HepG2 (cell line): Measurements from ENCODE around the gene LCAT. TPM values are rescaled to one million over a fixed set of nuclear protein-coding genes. Genes with fewer than 3 reads are reported as not detected.

Experiments used
- ATAC-seq: fragments of 200-7000 bp; cut with Tn5 transposase; 3 replicates; pipeline ENCODE4 v1.9.1; 2020; ENCODE audit warnings: mild to moderate bottlenecking, moderate library complexity
- BruUV-seq: library from RNA; stranded (reverse); fragments of 400-500 nt; replicated peaks from 2 replicates; lab custom pipeline; 2021; lab: Mats Ljungman, UMichigan
- CTCF ChIA-PET: fragments of 300-600 bp; formaldehyde crosslinking; extraction: SDS; loops from one replicate; lab custom pipeline; 2021; ENCODE audit warnings: low total read pairs, inconsistent platforms, low intra/inter-chr PET ratio; lab: Yijun Ruan, JAX
- POLR2A ChIA-PET: fragments of 350-600 bp; sonication (Branson Sonifier 250); formaldehyde crosslinking; loops from one replicate; lab custom pipeline; 2020; ENCODE audit warnings: antibody characterized with exemption, inconsistent platforms; lab: Yijun Ruan, JAX
- DNase-seq: peaks from one replicate; pipeline ENCODE4 v3.0.0-alpha.2; 2015; ENCODE audit warnings: low spot score
- FAIRE-seq: peaks from 3 replicates; lab custom pipeline; 2011; peaks lifted over from hg19 to GRCh38; lab: Jason Lieb, UNC
- H2AFZ ChIP-seq: one replicate; pipeline ENCODE4 v1.6.1; 2011; ENCODE audit warnings: low read length, inconsistent platforms
- H3K27ac ChIP-seq: fragments of 300-600 bp; 3 replicates; pipeline ENCODE4 v1.8.0; 2011; ENCODE audit warnings: mixed run types, mild to moderate bottlenecking, mixed read lengths, low read length, inconsistent platforms; ENCODE audit not compliant: insufficient read depth; ENCODE audit errors: extremely low read length
- H3K27me3 ChIP-seq, 2 experiments: fragments of 200-600 bp in 1 of 2; 2 replicates in 1 of 2; 3 replicates in 1 of 2; pipeline versions ENCODE4 v1.6.0 to v1.8.0; 2011; ENCODE audit warnings: low read length in 2 of 2, mild to moderate bottlenecking in 2 of 2, moderate library complexity in 2 of 2, inconsistent platforms in 1 of 2; ENCODE audit not compliant: insufficient read depth in 2 of 2, control insufficient read depth in 1 of 2
- H3K36me3 ChIP-seq, 2 experiments: fragments of 200-600 bp in 1 of 2; replicated peaks in 1 of 2; 2 replicates in 1 of 2; 3 replicates in 1 of 2; pipeline versions ENCODE4 v1.5.1 to v1.8.0; 2011; ENCODE audit warnings: low read length in 2 of 2, inconsistent platforms in 1 of 2; ENCODE audit not compliant: insufficient read depth in 2 of 2, control insufficient read depth in 1 of 2
- H3K4me1 ChIP-seq: 2 replicates; pipeline ENCODE4 v1.5.1; 2012; ENCODE audit warnings: low read length, inconsistent platforms; ENCODE audit not compliant: insufficient read depth
- H3K4me2 ChIP-seq: 2 replicates; pipeline ENCODE4 v1.6.0; 2011; ENCODE audit warnings: low read depth, low read length, inconsistent platforms
- H3K4me3 ChIP-seq, 3 experiments: fragments of 200-600 bp in 1 of 3; sonication (generic), shearing (Covaris generic) in 1 of 3; replicated peaks in 1 of 3; 2 replicates each; pipeline ENCODE4 v1.5.1; 2011 to 2016; ENCODE audit warnings: low read length in 3 of 3, inconsistent platforms in 2 of 3, low read depth in 2 of 3, mild to moderate bottlenecking in 2 of 3, control low read depth in 1 of 3, mixed read lengths in 1 of 3; ENCODE audit not compliant: insufficient read depth in 1 of 3
- H3K79me2 ChIP-seq: one replicate; pipeline ENCODE4 v1.6.1; 2011; ENCODE audit warnings: low read length, inconsistent platforms; ENCODE audit not compliant: insufficient read depth
- H3K9ac ChIP-seq: 2 replicates; pipeline ENCODE4 v1.6.0; 2011; ENCODE audit warnings: mild to moderate bottlenecking, low read depth, low read length, inconsistent platforms; ENCODE audit not compliant: insufficient read depth
- H3K9me3 ChIP-seq: 2 replicates; pipeline ENCODE4 v1.5.1; 2012; ENCODE audit warnings: mild to moderate bottlenecking, low read length
- H4K20me1 ChIP-seq: 2 replicates; pipeline ENCODE4 v1.6.0; 2011; ENCODE audit warnings: inconsistent platforms, mild to moderate bottlenecking, low read length, moderate library complexity; ENCODE audit not compliant: insufficient read depth
- TEAD3 ChIP-seq: optimal IDR thresholded peaks from 2 replicates; pipeline ENCODE3; 2016; ENCODE audit warnings: borderline replicate concordance
- ZNF263 ChIP-seq: sonication (generic); formaldehyde crosslinking; IDR thresholded peaks from 2 replicates; pipeline ENCODE4 v1.4.0; 2020; ENCODE audit warnings: missing genetic modification reagents
- ZNF292 ChIP-seq: sonication (generic); formaldehyde crosslinking; IDR thresholded peaks from 2 replicates; pipeline ENCODE4 v1.8.1; 2022; ENCODE audit warnings: mild to moderate bottlenecking, low read depth, missing genetic modification reagents, borderline replicate concordance
- ZNF414 ChIP-seq: sonication (generic); formaldehyde crosslinking; IDR thresholded peaks from 2 replicates; pipeline ENCODE4 v1.5.0; 2020; ENCODE audit warnings: missing genetic modification reagents
- ZNF639 ChIP-seq: conservative IDR thresholded peaks from 2 replicates; pipeline ENCODE4 v1.6.1; 2018; ENCODE audit warnings: missing genetic modification reagents
- WGBS: methylation state at CpG from one replicate; pipeline ENCODE4 v1.1.6; 2017; ENCODE audit warnings: low lambda C conversion rate; 5-methylcytosine and 5-hydroxymethylcytosine counted together
- in situ Hi-C: cut with HindIII; loops from 2 replicates; pipeline ENCODE4 v1.10.0; 2017; ENCODE audit warnings: low pct_unique_long_range_greater_than_20kb; ENCODE audit not compliant: extremely low pct_ligation_motif_present
- intact Hi-C: fragments of 100-400 bp; cut with micrococcal nuclease; formaldehyde crosslinking; loops from one replicate; pipeline ENCODE4 v1.10.0; 2022; ENCODE audit not compliant: unreplicated experiment
- polyA plus RNA-seq, 8 experiments: library from polyadenylated mRNA; depleted of rRNA in 3 of 8; stranded (reverse) in 7 of 8; unstranded in 1 of 8; fragments of >200 nt; fragmentation: Illumina TruSeq in 4 of 8; extraction: Trizol in 4 of 8; gene quantifications; 2 replicates each; pipeline versions ENCODE4 v1.2.1 to v1.2.3, GENCODE V29; 2011 to 2016; ENCODE audit warnings: low read depth in 4 of 8, missing spikeins in 1 of 8, mixed read lengths in 1 of 8; ENCODE audit not compliant: insufficient read depth in 1 of 8
- total RNA-seq, 5 experiments: library from RNA; depleted of rRNA; stranded (reverse); fragments of >200 nt; fragmentation: Illumina TruSeq; extraction: Trizol; gene quantifications; 2 replicates each; pipeline ENCODE4 v1.2.3, GENCODE V29; 2016; ENCODE audit warnings: low read depth in 1 of 5

The LCAT gene
- total and polyA plus RNA-seq, 2 of the 13 experiments (the other 11 are each of a cell fraction or from before 2014, with no cell fraction given), result 36.1 to 38.9 TPM

- H4K20me1 ChIP-seq, result peaks cover 6% of the 10 kb centered on the region; the same call in 1 of the 2 replicates
- H3K27ac ChIP-seq, result no peak overlapping the region
- no peaks in the 10 kb centered on the region for H3K27me3 ChIP-seq
- DNase-seq (no peak), FAIRE-seq (no peak), ATAC-seq (no peak)
- TF ChIP-seq ZNF414 (CRISPR knock-in tag) (no peak), ZNF263 (peak; percentile 28; the same call in 1 of the 2 replicates), ZNF639 (CRISPR knock-in tag) (no peak), TEAD3 (CRISPR knock-in tag) (peak; percentile 23), ZNF292 (CRISPR knock-in tag) (no peak)
- peaks cover 14 to 16% of the 10 kb centered on the region in 2 experiments; a peak in 4 of 5 replicates for H3K36me3 ChIP-seq
- no peak overlapping the region for H3K9ac ChIP-seq
- H3K4me1 ChIP-seq, result peaks cover 34% of the 10 kb centered on the region
- H3K4me3 ChIP-seq, result no peak overlapping the region
- no TSS peak for BruUV-seq
- in situ Hi-C loops, result no loop called here
- H3K79me2 ChIP-seq, result no peaks in the 10 kb centered on the region
- WGBS, result 83% methylated on average over 4 of the region's 6 CpGs
- no peaks in the 10 kb centered on the region for H3K9me3 ChIP-seq
- CTCF ChIA-PET, result no interaction called here
- H3K4me2 ChIP-seq, result no peak overlapping the region
- intact Hi-C loops, result no loop called here
- H2AFZ ChIP-seq, result no peak overlapping the region
- POLR2A ChIA-PET, result interaction anchor here (0.9 to 1.2 kb wide), 2 partner anchors 14 to 318 kb away, joined by 3 to 4 read pairs; partner anchors contain the start of gene CTRL
Observed at GRCh38 chr16:67917140-67917851, 26.6 kb downstream of the LCAT start.
